Smooth muscle cell (in vitro differentiated cells): Measurements from ENCODE around the gene PAQR5. TPM values are rescaled to one million over a fixed set of nuclear protein-coding genes. Genes with fewer than 3 reads are reported as not detected.

Experiments
- DNase-seq: peaks from one replicate; lab custom pipeline; 2025; ENCODE audit not compliant: unreplicated experiment; lab: John Stamatoyannopoulos, UW
- H2AFZ ChIP-seq: fragments of 200-600 bp; sonication (generic); 2 replicates; pipeline ENCODE4 v1.6.0; 2016; ENCODE audit warnings: antibody characterized with exemption, low read depth, mild to moderate bottlenecking
- H3F3A ChIP-seq: fragments of 200-600 bp; sonication (generic); 2 replicates; pipeline ENCODE4 v1.6.0; 2017; ENCODE audit warnings: antibody characterized with exemption, low read depth
- H3K27ac ChIP-seq: fragments of 200-600 bp; sonication (generic); 2 replicates; pipeline ENCODE4 v1.5.1; 2016; ENCODE audit warnings: low read depth, mild to moderate bottlenecking
- H3K27me3 ChIP-seq: fragments of 200-600 bp; sonication (generic); 2 replicates; pipeline ENCODE4 v1.6.1; 2016; ENCODE audit warnings: low read depth, mild to moderate bottlenecking
- H3K36me3 ChIP-seq: fragments of 200-600 bp; sonication (generic); 2 replicates; pipeline ENCODE4 v1.5.1; 2016; ENCODE audit warnings: low read depth
- H3K4me1 ChIP-seq: fragments of 200-600 bp; sonication (generic); 2 replicates; pipeline ENCODE4 v1.5.1; 2016; ENCODE audit warnings: low read depth
- H3K4me2 ChIP-seq: fragments of 200-600 bp; sonication (generic); 2 replicates; pipeline ENCODE4 v1.6.0; 2016; ENCODE audit warnings: mild to moderate bottlenecking
- H3K4me3 ChIP-seq: fragments of 200-600 bp; sonication (generic); 2 replicates; pipeline ENCODE4 v1.5.1; 2016; ENCODE audit warnings: mild to moderate bottlenecking
- H3K79me2 ChIP-seq: fragments of 200-600 bp; sonication (generic); 2 replicates; pipeline ENCODE4 v1.6.0; 2016; ENCODE audit warnings: low read depth, mild to moderate bottlenecking
- H3K9ac ChIP-seq: fragments of 200-600 bp; sonication (generic); 2 replicates; pipeline ENCODE4 v1.6.0; 2016; ENCODE audit warnings: low read depth
- H3K9me3 ChIP-seq: fragments of 200-600 bp; sonication (generic); replicated peaks from 2 replicates; pipeline ENCODE4 v1.5.1; 2016; ENCODE audit warnings: low read depth
- H4K20me1 ChIP-seq: fragments of 200-600 bp; sonication (generic); 2 replicates; pipeline ENCODE4 v1.6.0; 2016; ENCODE audit warnings: low read depth
- WGBS: methylation state at CpG from one replicate; pipeline ENCODE4 v1.1.7; 2016; ENCODE audit warnings: low lambda C conversion rate; 5-methylcytosine and 5-hydroxymethylcytosine counted together
- polyA plus RNA-seq: library from polyadenylated mRNA; unstranded; fragments of >200 nt; fragmentation: Nextera tagmentation; extraction: Ambion mirVana; gene quantifications from 2 replicates; pipeline ENCODE4 v1.2.1, GENCODE V29; 2016
- total RNA-seq: library from RNA; depleted of rRNA; stranded (reverse); fragments of >200 nt; gene quantifications from 2 replicates; pipeline ENCODE4 v1.2.3, GENCODE V29; 2014
- TF ChIP-seq, protein P1 (sequence below): fragments of 200-600 bp; sonication (generic); IDR thresholded peaks from 2 replicates; pipeline ENCODE4 v1.5.1; 2017; ENCODE audit warnings: borderline replicate concordance, mild to moderate bottlenecking, antibody characterized with exemption; ENCODE audit not compliant: insufficient read depth, poor library complexity, severe bottlenecking

Gene PAQR5
- total and polyA plus RNA-seq, 2 experiments from 2014 or later, result 1.5 to 1.6 TPM

- no peak overlapping the region for H3K27ac ChIP-seq
- DNase-seq, result no peak
- H3F3A ChIP-seq, result peaks cover 6% of the 10 kb centered on the region
- no peak overlapping the region for H3K4me3 ChIP-seq
- H3K36me3 ChIP-seq, result no peaks in the 10 kb centered on the region
- H3K4me1 ChIP-seq, result peaks cover 15% of the 10 kb centered on the region
- H2AFZ ChIP-seq, result no peak overlapping the region
- H3K27me3 ChIP-seq, result no peaks in the 10 kb centered on the region
- TF ChIP-seq, protein P1, sequence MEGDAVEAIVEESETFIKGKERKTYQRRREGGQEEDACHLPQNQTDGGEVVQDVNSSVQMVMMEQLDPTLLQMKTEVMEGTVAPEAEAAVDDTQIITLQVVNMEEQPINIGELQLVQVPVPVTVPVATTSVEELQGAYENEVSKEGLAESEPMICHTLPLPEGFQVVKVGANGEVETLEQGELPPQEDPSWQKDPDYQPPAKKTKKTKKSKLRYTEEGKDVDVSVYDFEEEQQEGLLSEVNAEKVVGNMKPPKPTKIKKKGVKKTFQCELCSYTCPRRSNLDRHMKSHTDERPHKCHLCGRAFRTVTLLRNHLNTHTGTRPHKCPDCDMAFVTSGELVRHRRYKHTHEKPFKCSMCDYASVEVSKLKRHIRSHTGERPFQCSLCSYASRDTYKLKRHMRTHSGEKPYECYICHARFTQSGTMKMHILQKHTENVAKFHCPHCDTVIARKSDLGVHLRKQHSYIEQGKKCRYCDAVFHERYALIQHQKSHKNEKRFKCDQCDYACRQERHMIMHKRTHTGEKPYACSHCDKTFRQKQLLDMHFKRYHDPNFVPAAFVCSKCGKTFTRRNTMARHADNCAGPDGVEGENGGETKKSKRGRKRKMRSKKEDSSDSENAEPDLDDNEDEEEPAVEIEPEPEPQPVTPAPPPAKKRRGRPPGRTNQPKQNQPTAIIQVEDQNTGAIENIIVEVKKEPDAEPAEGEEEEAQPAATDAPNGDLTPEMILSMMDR, result no peak
- peak overlapping the region; percentile 96 for H3K4me2 ChIP-seq
- H3K9me3 ChIP-seq, result no peaks in the 10 kb centered on the region
- H4K20me1 ChIP-seq, result peaks cover 31% of the 10 kb centered on the region
- H3K79me2 ChIP-seq, result peaks cover 62% of the 10 kb centered on the region
- no peak overlapping the region for H3K9ac ChIP-seq
Measured at GRCh38 chr15:69412274-69412673, 113.6 kb downstream of the PAQR5 start.

GRCh38 chr15:69412701-69413100, 114.0 kb downstream of the PAQR5 start:
- Histone ChIP-seq H3K9me3 (no peaks in the 10 kb centered on the region), H3K27me3 (no peaks in the 10 kb centered on the region), H3K4me3 (peak overlapping the region; percentile 77), H3K36me3 (no peaks in the 10 kb centered on the region), H3K4me1 (peaks cover 15% of the 10 kb centered on the region), H3K27ac (peak overlapping the region; percentile 90), H2AFZ (no peak overlapping the region), H4K20me1 (peaks cover 31% of the 10 kb centered on the region), H3K79me2 (peaks cover 62% of the 10 kb centered on the region), H3K4me2 (peak overlapping the region; percentile 96), H3F3A (peaks cover 6% of the 10 kb centered on the region), H3K9ac (no peak overlapping the region)
- DNase-seq, result no peak
- TF ChIP-seq, protein P1, result no peak
- WGBS, result 57% methylated on average over 1 of the region's 1 CpG

GRCh38 chr15:69413822-69414700, 115.3 kb downstream of the PAQR5 start, which contains the start of gene KIF23:
Gene KIF23 (plus strand): TSS chr15:69414349. CDS start chr15:69414466, 117 bp downstream.
- H4K20me1 ChIP-seq, result peaks cover 26% of the 10 kb centered on the region
- peaks cover 63% of the 10 kb centered on the region for H3K79me2 ChIP-seq
- H2AFZ ChIP-seq, result peak within 1 kb of the TSS; percentile 52
- peaks cover 15% of the 10 kb centered on the region for H3K4me1 ChIP-seq
- TF ChIP-seq, protein P1, result no peak
- H3K4me3 ChIP-seq, result peak within 1 kb of the TSS; percentile 77
- peak within 1 kb of the TSS; percentile 96 for H3K4me2 ChIP-seq
- peaks cover 6% of the 10 kb centered on the region for H3F3A ChIP-seq
- peak within 1 kb of the TSS; percentile 85 for H3K9ac ChIP-seq
- H3K36me3 ChIP-seq, result no peaks in the 10 kb centered on the region
- DNase-seq, result peak; percentile 62
- no peaks in the 10 kb centered on the region for H3K9me3 ChIP-seq
- 2% methylated on average over 56 of the region's 78 CpGs for WGBS
- H3K27me3 ChIP-seq, result no peaks in the 10 kb centered on the region
- H3K27ac ChIP-seq, result peak within 1 kb of the TSS; percentile 90
